Measurements from ENCODE around the gene GBE1. TPM values are rescaled to one million over a fixed set of nuclear protein-coding genes. Genes with fewer than 3 reads are reported as not detected.
"Not testable (repeated sequence)": the region's sequence is repeated elsewhere in the genome, so short reads cannot be mapped to it uniquely, and the experiment has no call there.

GBE1 gene
- total RNA-seq, 1 donor from 2014 or later = 39.2 TPM

GRCh38 chr3:81764665-81765064 is 3.2 kb upstream of the GBE1 start:
- no peak for DNase-seq (ENCODE audit: extremely low spot score, unreplicated experiment)
- Mint-ChIP-seq H3K9me3 (ENCODE audit: unreplicated experiment) (no peaks in the 10 kb centered on the region), H3K4me3 (ENCODE audit: unreplicated experiment) (no peak overlapping the region), H3K27ac (ENCODE audit: unreplicated experiment) (peak overlapping the region; percentile 75), H3K4me1 (ENCODE audit: unreplicated experiment) (peaks cover 45% of the 10 kb centered on the region), H3K27me3 (ENCODE audit: unreplicated experiment) (no peaks in the 10 kb centered on the region), H3K36me3 (ENCODE audit: unreplicated experiment) (no peaks in the 10 kb centered on the region)
- no peak for TF ChIP-seq CTCF (IDR thresholded peaks at IDR 0.05)

GRCh38 chr3:81764002-81764401 is 2.6 kb upstream of the GBE1 start:
- Mint-ChIP-seq H3K27me3 (ENCODE audit: unreplicated experiment) (no peaks in the 10 kb centered on the region), H3K4me3 (ENCODE audit: unreplicated experiment) (no peak overlapping the region), H3K27ac (ENCODE audit: unreplicated experiment) (no peak overlapping the region), H3K4me1 (ENCODE audit: unreplicated experiment) (peaks cover 44% of the 10 kb centered on the region), H3K36me3 (ENCODE audit: unreplicated experiment) (peaks cover under 1% of the 10 kb centered on the region), H3K9me3 (ENCODE audit: unreplicated experiment) (no peaks in the 10 kb centered on the region)
- DNase-seq (ENCODE audit: extremely low spot score, unreplicated experiment) = no peak
- TF ChIP-seq CTCF (IDR thresholded peaks at IDR 0.05) = no peak

GRCh38 chr3:81763001-81763400 is 1.6 kb upstream of the GBE1 start:
- Mint-ChIP-seq H3K27ac (ENCODE audit: unreplicated experiment) (peak overlapping the region; percentile 100), H3K9me3 (ENCODE audit: unreplicated experiment) (no peaks in the 10 kb centered on the region), H3K4me1 (ENCODE audit: unreplicated experiment) (peaks cover 53% of the 10 kb centered on the region), H3K36me3 (ENCODE audit: unreplicated experiment) (peaks cover 7% of the 10 kb centered on the region), H3K4me3 (ENCODE audit: unreplicated experiment) (peak overlapping the region; percentile 51), H3K27me3 (ENCODE audit: unreplicated experiment) (no peaks in the 10 kb centered on the region)
- TF ChIP-seq CTCF (IDR thresholded peaks at IDR 0.05) = no peak
- no peak for DNase-seq (ENCODE audit: extremely low spot score, unreplicated experiment)

- no peaks in the 10 kb centered on the region for H3K9me3 Mint-ChIP-seq (ENCODE audit: unreplicated experiment)
- TF ChIP-seq CTCF (IDR thresholded peaks at IDR 0.05) = no peak
- H3K4me3 Mint-ChIP-seq (ENCODE audit: unreplicated experiment) = peak overlapping the region; percentile 90
- no peak for DNase-seq (ENCODE audit: extremely low spot score, unreplicated experiment)
- H3K4me1 Mint-ChIP-seq (ENCODE audit: unreplicated experiment) = peaks cover 63% of the 10 kb centered on the region
- peak overlapping the region; percentile 100 for H3K27ac Mint-ChIP-seq (ENCODE audit: unreplicated experiment)
- no peaks in the 10 kb centered on the region for H3K27me3 Mint-ChIP-seq (ENCODE audit: unreplicated experiment)
- peaks cover 14% of the 10 kb centered on the region for H3K36me3 Mint-ChIP-seq (ENCODE audit: unreplicated experiment)
Observed at GRCh38 chr3:81761904-81762580, 597 bp upstream of the GBE1 start.

- no peak for DNase-seq (ENCODE audit: extremely low spot score, unreplicated experiment)
Observed at GRCh38 chr3:81760215-81760614, 1.2 kb downstream of the GBE1 start.

GRCh38 chr3:81758771-81759170 is 2.7 kb downstream of the GBE1 start:
- not testable (repeated sequence) for H3K27ac Mint-ChIP-seq (ENCODE audit: unreplicated experiment); DNase-seq (ENCODE audit: extremely low spot score, unreplicated experiment); H3K27me3 Mint-ChIP-seq (ENCODE audit: unreplicated experiment); H3K4me3 Mint-ChIP-seq (ENCODE audit: unreplicated experiment); H3K9me3 Mint-ChIP-seq (ENCODE audit: unreplicated experiment)
- peaks cover 29% of the 10 kb centered on the region for H3K36me3 Mint-ChIP-seq (ENCODE audit: unreplicated experiment)
- H3K4me1 Mint-ChIP-seq (ENCODE audit: unreplicated experiment) = peaks cover 56% of the 10 kb centered on the region

More at GRCh38 chr3:81760215-81760614, 1.2 kb downstream of the GBE1 start:
- Mint-ChIP-seq H3K9me3 (ENCODE audit: unreplicated experiment) (no peaks in the 10 kb centered on the region), H3K27me3 (ENCODE audit: unreplicated experiment) (no peaks in the 10 kb centered on the region), H3K36me3 (ENCODE audit: unreplicated experiment) (peaks cover 18% of the 10 kb centered on the region), H3K4me1 (ENCODE audit: unreplicated experiment) (peaks cover 63% of the 10 kb centered on the region), H3K4me3 (ENCODE audit: unreplicated experiment) (peak overlapping the region; percentile 90), H3K27ac (ENCODE audit: unreplicated experiment) (peak overlapping the region; percentile 100)
- no peak for TF ChIP-seq CTCF (IDR thresholded peaks at IDR 0.05)
